ENCODE results near the gene ST8SIA5.

ST8SIA5 gene

GRCh38 chr18:46750626-46751025, 6.2 kb downstream of the ST8SIA5 start:
- DNase-seq (ENCODE audit: low read depth), result no peak
- no peak overlapping the region for H3K4me3 ChIP-seq (ENCODE audit: low read depth, low read length)

- DNase-seq (ENCODE audit: low read depth), result no peak
- H3K4me3 ChIP-seq (ENCODE audit: low read depth, low read length), result no peak overlapping the region
Observed at GRCh38 chr18:46748466-46748865, 8.4 kb downstream of the ST8SIA5 start.

GRCh38 chr18:46740046-46740445, 16.8 kb downstream of the ST8SIA5 start:
- DNase-seq (ENCODE audit: low read depth), result no peak
- no peak overlapping the region for H3K4me3 ChIP-seq (ENCODE audit: low read depth, low read length)

- no peak for DNase-seq (ENCODE audit: low read depth)
Observed at GRCh38 chr18:46738491-46738890, 18.4 kb downstream of the ST8SIA5 start.

GRCh38 chr18:46736736-46737135, 20.1 kb downstream of the ST8SIA5 start:
- no peak overlapping the region for H3K4me3 ChIP-seq (ENCODE audit: low read depth, low read length)
- DNase-seq (ENCODE audit: low read depth), result no peak

More at GRCh38 chr18:46738491-46738890, 18.4 kb downstream of the ST8SIA5 start:
- no peak overlapping the region for H3K4me3 ChIP-seq (ENCODE audit: low read depth, low read length)

- no peak overlapping the region for H3K4me3 ChIP-seq (ENCODE audit: low read depth, low read length)
- DNase-seq (ENCODE audit: low read depth), result no peak
Observed at GRCh38 chr18:46736135-46736534, 20.7 kb downstream of the ST8SIA5 start.

GRCh38 chr18:46734981-46735380, 21.9 kb downstream of the ST8SIA5 start:
- no peak for DNase-seq (ENCODE audit: low read depth)
- no peak overlapping the region for H3K4me3 ChIP-seq (ENCODE audit: low read depth, low read length)

GRCh38 chr18:46733872-46734271, 23.0 kb downstream of the ST8SIA5 start:
- H3K4me3 ChIP-seq (ENCODE audit: low read depth, low read length), result no peak overlapping the region
- no peak for DNase-seq (ENCODE audit: low read depth)

GRCh38 chr18:46732801-46733200, 24.1 kb downstream of the ST8SIA5 start:
- DNase-seq (ENCODE audit: low read depth), result no peak
- no peak overlapping the region for H3K4me3 ChIP-seq (ENCODE audit: low read depth, low read length)

GRCh38 chr18:46732201-46732600, 24.7 kb downstream of the ST8SIA5 start:
- no peak for DNase-seq (ENCODE audit: low read depth)
- H3K4me3 ChIP-seq (ENCODE audit: low read depth, low read length), result no peak overlapping the region

- H3K4me3 ChIP-seq (ENCODE audit: low read depth, low read length), result no peak overlapping the region
- no peak for DNase-seq (ENCODE audit: low read depth)
Observed at GRCh38 chr18:46731316-46731715, 25.5 kb downstream of the ST8SIA5 start.

GRCh38 chr18:46728219-46728930, 28.5 kb downstream of the ST8SIA5 start:
- no peak for DNase-seq (ENCODE audit: low read depth)
- H3K4me3 ChIP-seq (ENCODE audit: low read depth, low read length), result no peak overlapping the region

GRCh38 chr18:46727177-46727576, 29.7 kb downstream of the ST8SIA5 start:
- H3K4me3 ChIP-seq (ENCODE audit: low read depth, low read length), result no peak overlapping the region
- no peak for DNase-seq (ENCODE audit: low read depth)

- no peak overlapping the region for H3K4me3 ChIP-seq (ENCODE audit: low read depth, low read length)
- DNase-seq (ENCODE audit: low read depth), result no peak
Observed at GRCh38 chr18:46725310-46725709, 31.5 kb downstream of the ST8SIA5 start.

- H3K4me3 ChIP-seq (ENCODE audit: low read depth, low read length), result no peak overlapping the region
- no peak for DNase-seq (ENCODE audit: low read depth)
Observed at GRCh38 chr18:46723856-46724415, 32.9 kb downstream of the ST8SIA5 start.

GRCh38 chr18:46722051-46722450, 34.8 kb downstream of the ST8SIA5 start:
- no peak for DNase-seq (ENCODE audit: low read depth)
- H3K4me3 ChIP-seq (ENCODE audit: low read depth, low read length), result no peak overlapping the region

GRCh38 chr18:46721331-46721730, 35.5 kb downstream of the ST8SIA5 start:
- DNase-seq (ENCODE audit: low read depth), result no peak
- no peak overlapping the region for H3K4me3 ChIP-seq (ENCODE audit: low read depth, low read length)

GRCh38 chr18:46720521-46720920, 36.3 kb downstream of the ST8SIA5 start:
- no peak for DNase-seq (ENCODE audit: low read depth)
- no peak overlapping the region for H3K4me3 ChIP-seq (ENCODE audit: low read depth, low read length)

- DNase-seq (ENCODE audit: low read depth), result no peak
Observed at GRCh38 chr18:46720092-46720491, 36.8 kb downstream of the ST8SIA5 start.

GRCh38 chr18:46719388-46719787, 37.5 kb downstream of the ST8SIA5 start:
- no peak for DNase-seq (ENCODE audit: low read depth)
- no peak overlapping the region for H3K4me3 ChIP-seq (ENCODE audit: low read depth, low read length)

More at GRCh38 chr18:46720092-46720491, 36.8 kb downstream of the ST8SIA5 start:
- H3K4me3 ChIP-seq (ENCODE audit: low read depth, low read length), result no peak overlapping the region

All from skeletal muscle cell (primary cell).